Measurements from ENCODE around the gene APOL5. TPM values are rescaled to one million over a fixed set of nuclear protein-coding genes. Genes with fewer than 3 reads are reported as not detected.

Gene APOL5
- total and polyA plus RNA-seq, 9 of the 15 experiments (the other 6 are each of a cell fraction or from before 2014, with no cell fraction given) = not detected

- Histone ChIP-seq H3K36me3 (ENCODE audit: control insufficient read depth, insufficient read depth, low read length) (no peaks in the 10 kb centered on the region), H3K9me1 (ENCODE audit: control insufficient read depth, insufficient read depth, low read length) (peaks cover 3% of the 10 kb centered on the region), H3K79me2 (ENCODE audit: control insufficient read depth, insufficient read depth, low read length) (no peaks in the 10 kb centered on the region), H3K4me2 (ENCODE audit: insufficient read depth, low read length) (no peak overlapping the region), H3K9me3 (replicated peaks; ENCODE audit: control insufficient read depth, insufficient read depth, low read depth, low read length) (no peaks in the 10 kb centered on the region), H3K27ac (ENCODE audit: extremely low read depth, low read depth, low read length) (no peak overlapping the region), H3K4me3 (no peak overlapping the region), H2AFZ (ENCODE audit: low read depth, low read length) (no peak overlapping the region), H3K9ac (ENCODE audit: insufficient read depth in 1 of 2, low read depth in 2 of 2, low read length in 2 of 2) (no peak overlapping the region), H3K27me3 (ENCODE audit: control insufficient read depth in 2 of 2, insufficient read depth in 2 of 2, low read length in 2 of 2) (peaks cover 10 to 18% of the 10 kb centered on the region in 2 experiments; a peak in 4 of 5 replicates), H4K20me1 (replicated peaks; ENCODE audit: control insufficient read depth, insufficient read depth, low read length) (no peaks in the 10 kb centered on the region), H3K4me1 (replicated peaks in 1 of 2; ENCODE audit: control insufficient read depth in 2 of 2, insufficient read depth in 2 of 2, low read length in 2 of 2) (peaks cover 0 to 1% of the 10 kb centered on the region in 2 experiments; a peak in 1 of 5 replicates)
- in situ Hi-C loops (cut with MboI) = no loop called here
- TF ChIP-seq KDM2B (CRISPR knock-in tag; IDR thresholded peaks at IDR 0.05) (no peak), HBP1 (CRISPR knock-in tag; IDR thresholded peaks at IDR 0.05) (no peak), DIDO1 (tag; IDR thresholded peaks at IDR 0.05; ENCODE audit: low read depth) (no peak), MNT (conservative IDR thresholded peaks at IDR 0.05) (no peak), ZNF282 (CRISPR knock-in tag; IDR thresholded peaks at IDR 0.05) (no peak), CREM (IDR thresholded peaks at IDR 0.05; ENCODE audit: low read depth) (no peak), CEBPZ (IDR thresholded peaks at IDR 0.05; ENCODE audit: borderline replicate concordance, low read depth, low read length) (no peak), POLR2A (conservative IDR thresholded peaks at IDR 0.05) (no peak)
- ATAC-seq (no peak), FAIRE-seq (no peak), DNase-seq (ENCODE audit: extremely low read depth in 1 of 4, low spot score in 3 of 4) (no peak)
- ChIA-PET POLR2A (no interaction called here), CTCF (ENCODE audit: low intra/inter-chr PET ratio) (no interaction called here)
- WGBS (ENCODE audit: insufficient coverage, low coverage, missing lambda C conversion rate) = 20% methylated on average over 1 of the region's 1 CpG
- intact Hi-C loops (cut with micrococcal nuclease) = no loop called here
- no TSS peak for BruUV-seq (replicated peaks)
Measured at GRCh38 chr22:35735542-35735941, 17.9 kb downstream of the APOL5 start.
